HEK293 (cell line): ENCODE data around the gene MED23.

Experiments used
- CTCF ChIP-seq: fragments of 450-650 bp; formaldehyde crosslinking; IDR thresholded peaks from 2 replicates; pipeline ENCODE4 v1.5.1; 2016; ENCODE audit warnings: missing biosample characterization, missing genetic modification characterization
- REST ChIP-seq: fragments of 450-650 bp; formaldehyde crosslinking; IDR thresholded peaks from 2 replicates; pipeline ENCODE4 v1.5.1; 2016; ENCODE audit warnings: missing biosample characterization, missing genetic modification characterization
- ZNF10 ChIP-seq: fragments of 450-650 bp; formaldehyde crosslinking; IDR thresholded peaks from 2 replicates; pipeline ENCODE4 v1.5.1; 2017; ENCODE audit warnings: missing biosample characterization, missing genetic modification characterization
- ZNF510 ChIP-seq: fragments of 450-650 bp; formaldehyde crosslinking; IDR thresholded peaks from 2 replicates; pipeline ENCODE4 v1.5.1; 2018; ENCODE audit warnings: mild to moderate bottlenecking, missing genetic modification characterization, missing biosample characterization; ENCODE audit not compliant: insufficient replicate concordance
- ZNF692 ChIP-seq: fragments of 450-650 bp; formaldehyde crosslinking; IDR thresholded peaks from 2 replicates; pipeline ENCODE4 v1.5.1; 2016; ENCODE audit warnings: missing biosample characterization, missing genetic modification characterization

- TF ChIP-seq ZNF692 (no peak), CTCF (no peak), ZNF510 (no peak), ZNF10 (no peak), REST (tag by site-specific recombination) (no peak)
Measured at GRCh38 chr6:131524695-131525336, 103.2 kb downstream of the MED23 start.
